ENCODE measurements around the gene NKAIN1.

DNA sequence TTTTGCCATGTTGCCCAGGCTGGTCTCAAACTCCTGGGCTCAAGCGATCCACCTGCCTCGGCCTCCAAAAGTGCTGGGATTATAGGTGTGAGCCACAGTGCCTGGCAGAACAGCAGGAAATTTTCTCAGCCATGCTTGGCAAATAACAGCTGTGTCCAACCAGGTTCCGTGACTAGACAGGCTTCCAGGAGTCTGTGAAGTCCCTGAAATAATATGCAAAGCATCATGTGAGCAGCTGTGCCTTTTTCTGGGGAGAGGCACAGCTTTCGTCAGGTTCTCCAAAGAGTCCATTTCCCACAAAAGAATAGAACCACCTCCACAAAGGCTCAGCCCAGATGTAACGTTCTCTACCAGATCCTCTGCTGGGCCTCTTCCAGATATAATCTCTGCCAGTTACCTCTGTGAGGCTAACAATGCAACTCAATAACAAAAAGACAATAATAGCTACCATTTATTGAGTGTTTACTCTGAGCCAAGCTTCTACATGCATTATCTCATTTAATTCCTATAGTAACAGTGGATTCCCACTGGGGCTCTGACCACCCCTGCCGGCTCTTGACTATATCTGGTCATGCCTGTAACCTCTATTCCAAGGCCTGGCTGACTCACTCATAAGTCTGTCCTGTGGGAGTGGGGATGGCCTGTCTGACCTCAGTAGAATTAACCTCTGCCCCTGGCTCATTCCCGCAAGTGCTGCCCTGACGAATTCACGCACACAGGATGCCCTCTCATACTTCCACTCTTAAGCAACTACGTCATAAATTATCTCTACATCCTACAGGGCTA, 4.0 kb upstream of the NKAIN1 start:
- TF ChIP-seq, protein P1, sequence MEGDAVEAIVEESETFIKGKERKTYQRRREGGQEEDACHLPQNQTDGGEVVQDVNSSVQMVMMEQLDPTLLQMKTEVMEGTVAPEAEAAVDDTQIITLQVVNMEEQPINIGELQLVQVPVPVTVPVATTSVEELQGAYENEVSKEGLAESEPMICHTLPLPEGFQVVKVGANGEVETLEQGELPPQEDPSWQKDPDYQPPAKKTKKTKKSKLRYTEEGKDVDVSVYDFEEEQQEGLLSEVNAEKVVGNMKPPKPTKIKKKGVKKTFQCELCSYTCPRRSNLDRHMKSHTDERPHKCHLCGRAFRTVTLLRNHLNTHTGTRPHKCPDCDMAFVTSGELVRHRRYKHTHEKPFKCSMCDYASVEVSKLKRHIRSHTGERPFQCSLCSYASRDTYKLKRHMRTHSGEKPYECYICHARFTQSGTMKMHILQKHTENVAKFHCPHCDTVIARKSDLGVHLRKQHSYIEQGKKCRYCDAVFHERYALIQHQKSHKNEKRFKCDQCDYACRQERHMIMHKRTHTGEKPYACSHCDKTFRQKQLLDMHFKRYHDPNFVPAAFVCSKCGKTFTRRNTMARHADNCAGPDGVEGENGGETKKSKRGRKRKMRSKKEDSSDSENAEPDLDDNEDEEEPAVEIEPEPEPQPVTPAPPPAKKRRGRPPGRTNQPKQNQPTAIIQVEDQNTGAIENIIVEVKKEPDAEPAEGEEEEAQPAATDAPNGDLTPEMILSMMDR (IDR thresholded peaks at IDR 0.05), result no peak
- no peak for TF ChIP-seq POLR2A (IDR thresholded peaks at IDR 0.05)

Measured in ovary (tissue), 3 donors.